GM18861 (cell line): ENCODE data around the gene ATG14.
"Not testable (repeated sequence)": the region's sequence is repeated elsewhere in the genome, so short reads cannot be mapped to it uniquely, and the experiment has no call there.

Experiments used
- ATAC-seq: cut with Tn5 transposase; IDR thresholded peaks from one replicate; pipeline ENCODE4 v1.9.1; 2021; ENCODE audit not compliant: unreplicated experiment

The ATG14 gene

DNA sequence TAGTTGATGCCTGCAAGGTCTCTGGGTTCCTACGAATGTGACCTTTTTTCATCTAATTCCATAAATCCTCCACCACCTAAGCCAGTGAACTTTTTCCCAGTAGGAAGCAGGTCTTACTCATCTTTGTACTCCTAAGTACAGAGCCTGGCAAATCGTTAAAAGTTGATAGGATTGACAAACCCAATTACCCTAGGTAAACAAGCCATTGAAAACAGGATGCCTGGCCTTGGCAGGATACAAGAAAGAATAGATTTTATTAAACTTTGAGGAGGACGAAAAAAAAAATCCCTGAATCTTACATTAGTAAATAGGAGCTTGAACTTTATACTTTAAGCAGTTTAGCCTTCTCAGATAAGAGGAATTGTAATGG, 23.2 kb upstream of the ATG14 start:
- ATAC-seq = no peak

DNA sequence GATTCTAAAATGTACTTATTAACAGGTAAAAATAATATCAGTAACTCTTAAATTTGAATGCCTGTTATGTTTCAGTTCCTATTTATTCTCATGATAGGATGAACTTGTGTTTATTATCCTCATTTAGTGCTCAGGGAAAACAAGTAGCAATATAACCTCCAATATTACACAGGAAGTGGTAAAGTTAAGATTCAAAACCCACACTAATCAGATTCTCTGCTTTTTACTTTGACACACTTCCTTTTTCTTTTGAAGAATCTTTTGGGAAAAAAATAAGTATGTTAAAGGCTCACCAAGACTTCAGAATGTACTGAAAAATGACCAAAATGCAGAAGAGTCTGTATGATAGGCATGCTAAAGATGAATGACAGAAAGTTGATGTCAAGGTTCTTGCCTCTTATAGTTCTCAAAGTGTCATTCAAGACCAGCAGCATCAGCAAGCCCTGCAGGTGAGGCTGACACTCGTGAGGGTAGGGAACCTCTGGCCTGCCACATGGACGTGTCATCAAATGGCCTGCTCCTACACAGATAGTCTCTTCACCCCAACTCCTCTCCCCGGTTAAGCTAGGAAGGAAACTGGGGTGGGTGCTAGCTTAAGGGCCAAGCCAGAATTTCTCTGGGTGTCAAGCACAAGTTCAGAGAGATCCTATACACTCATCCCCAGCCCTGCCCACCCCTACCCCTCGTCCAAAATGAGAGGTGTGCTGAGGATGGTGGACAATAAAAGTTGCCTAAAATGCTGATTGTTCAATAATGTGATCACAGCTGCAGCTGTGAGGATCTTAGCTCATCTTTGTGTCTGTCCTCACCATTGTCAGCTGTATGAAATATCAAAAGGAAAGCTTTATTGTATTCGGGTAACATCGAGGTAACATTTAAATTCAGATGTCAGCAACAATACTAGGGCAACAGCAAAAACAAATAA, 22.5 kb upstream of the ATG14 start:
- ATAC-seq = no peak

DNA sequence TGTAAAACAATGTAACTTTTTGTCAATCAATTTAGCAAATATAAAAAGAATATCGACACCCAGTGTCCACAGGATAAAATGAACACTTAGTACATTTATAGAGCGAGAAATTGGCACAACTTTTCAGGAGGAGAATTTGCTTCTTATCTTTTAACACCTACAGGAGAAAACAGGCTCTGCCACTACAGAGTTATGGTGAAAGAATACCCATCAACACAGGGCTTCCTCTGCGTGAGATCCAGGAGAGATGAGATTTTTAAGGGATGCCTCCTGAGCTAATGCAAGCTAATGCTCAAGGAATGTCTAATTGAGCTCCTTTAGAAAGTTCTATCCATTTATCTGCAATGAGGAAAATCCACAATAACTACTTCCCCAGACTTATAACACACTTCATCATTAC, 21.0 kb upstream of the ATG14 start:
- ATAC-seq = no peak

DNA sequence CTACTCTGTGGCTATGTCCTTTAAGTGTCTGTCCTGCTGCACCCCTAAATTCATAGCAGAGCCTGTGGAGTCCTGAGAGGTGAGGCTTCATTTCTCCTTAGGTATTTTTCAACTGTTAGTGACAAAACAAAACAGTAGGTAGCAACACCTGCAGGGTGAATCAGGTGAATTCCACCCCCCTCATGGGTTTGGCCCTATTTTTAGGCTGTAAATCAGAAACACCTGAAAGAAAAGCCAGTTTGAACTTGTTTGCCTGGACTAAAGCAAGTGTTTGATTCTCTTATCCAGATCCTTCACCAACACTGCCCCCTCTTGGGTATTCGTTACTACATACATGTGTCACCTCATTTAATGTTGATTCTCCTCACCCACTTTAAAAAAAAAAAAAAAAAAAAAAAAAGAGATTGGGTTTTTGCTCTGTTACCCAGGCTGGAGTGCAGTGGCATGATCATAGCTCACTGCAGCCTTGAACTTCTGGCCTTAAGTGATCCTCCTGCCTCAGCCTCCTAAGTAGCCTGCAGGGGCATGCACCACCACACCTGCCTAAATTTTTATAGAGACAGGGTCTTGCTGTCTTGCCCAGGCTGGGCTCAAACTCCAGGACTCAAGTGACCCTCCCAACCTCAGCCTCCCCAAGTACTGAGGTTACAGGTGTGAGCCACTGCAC, 18.5 kb upstream of the ATG14 start:
- peak; percentile 55 for ATAC-seq

DNA sequence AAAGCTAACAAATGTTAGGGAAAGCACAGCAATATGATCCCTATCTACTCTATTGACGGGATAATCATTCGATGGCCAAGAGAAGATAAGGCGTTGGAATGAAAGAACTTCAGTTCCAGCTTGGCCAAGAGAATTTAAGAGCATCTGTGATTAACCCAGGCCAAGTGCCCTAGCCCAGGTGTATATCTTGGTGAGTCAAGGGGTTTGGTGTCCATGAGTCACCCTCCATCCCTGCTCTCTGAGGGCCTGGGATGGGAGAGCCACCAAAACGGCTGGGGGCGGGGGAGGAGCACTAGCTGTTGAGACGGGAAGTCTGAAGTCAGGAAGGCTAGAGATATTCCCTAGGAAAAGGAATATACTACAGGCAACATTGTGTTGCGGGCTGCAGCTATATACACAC, 15.8 kb upstream of the ATG14 start:
- no peak for ATAC-seq

DNA sequence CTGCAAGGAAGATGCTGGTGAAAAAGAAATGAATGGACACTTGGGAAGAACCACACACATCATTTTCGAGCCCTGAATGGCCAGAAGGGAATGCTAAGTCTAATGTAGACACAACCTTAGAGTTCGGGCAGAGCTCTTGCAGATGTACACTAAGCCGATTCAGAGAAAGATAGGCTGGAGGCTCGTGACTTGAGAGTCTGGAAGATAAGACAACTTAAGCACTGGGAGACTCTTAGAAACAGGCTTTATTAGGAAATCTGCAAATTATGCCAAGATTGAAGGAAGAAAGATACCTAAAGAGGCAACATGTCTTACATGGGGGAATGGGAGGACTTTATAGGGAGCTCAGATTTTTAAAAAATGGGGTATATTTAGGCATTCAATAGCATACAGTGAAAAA, 15.3 kb upstream of the ATG14 start:
- ATAC-seq = no peak

DNA sequence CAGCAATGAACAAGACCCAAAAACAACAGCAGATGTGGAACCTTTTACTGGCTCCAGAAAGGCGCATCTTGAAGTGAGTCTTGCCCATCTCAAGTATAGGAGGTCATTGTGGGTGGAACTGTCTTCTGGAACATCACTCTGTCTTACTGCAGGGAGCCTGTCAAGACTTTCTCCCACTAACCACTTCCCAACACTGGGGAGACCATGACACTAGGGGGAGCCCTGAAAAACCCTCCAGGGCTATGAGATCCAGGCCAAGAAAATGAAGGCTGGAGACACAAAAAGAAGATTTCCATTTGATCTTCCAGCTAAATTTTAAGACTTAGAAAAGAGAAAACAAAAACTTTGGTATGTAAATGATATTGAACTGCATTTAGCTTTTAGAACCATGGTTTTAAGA, 13.5 kb upstream of the ATG14 start:
- ATAC-seq = no peak

DNA sequence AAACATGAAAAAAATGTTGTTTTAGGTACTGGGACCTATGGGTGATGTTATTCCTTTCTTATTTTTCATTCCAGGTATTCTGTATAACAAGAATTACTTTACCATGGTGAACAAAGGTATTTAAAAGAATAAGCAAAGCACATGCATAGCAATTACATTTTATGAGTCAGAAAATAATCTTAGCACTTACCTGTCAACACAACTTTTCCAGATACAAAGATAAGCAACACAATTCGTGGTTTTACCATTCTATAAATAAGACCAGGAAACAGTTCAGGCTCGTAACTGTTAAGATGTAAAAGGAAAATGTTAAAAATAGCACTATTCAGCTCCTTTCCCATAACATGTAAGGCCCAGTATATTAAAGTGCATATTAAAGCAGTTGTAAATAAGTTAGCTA, 12.3 kb upstream of the ATG14 start:
- ATAC-seq = no peak

DNA sequence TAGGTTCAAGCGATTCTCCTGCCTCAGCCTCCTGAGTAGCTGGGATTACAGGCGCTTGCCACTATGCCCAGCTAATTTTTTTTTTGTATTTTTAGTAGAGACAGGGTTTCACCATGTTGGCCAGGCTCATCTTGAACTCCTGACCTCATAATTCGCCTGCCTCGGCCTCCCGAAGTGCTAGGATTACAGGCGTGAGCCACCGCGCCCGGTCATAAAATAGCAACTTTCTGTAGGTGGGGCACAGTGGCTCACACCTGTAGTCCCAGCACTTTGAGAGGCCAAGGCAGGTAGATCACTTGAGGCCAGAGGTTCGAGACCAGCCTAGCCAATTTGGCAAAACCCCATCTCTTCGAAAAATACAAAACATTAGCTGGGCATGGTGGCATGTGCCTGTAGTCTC, 10.7 kb upstream of the ATG14 start:
- ATAC-seq = not testable (repeated sequence)

DNA sequence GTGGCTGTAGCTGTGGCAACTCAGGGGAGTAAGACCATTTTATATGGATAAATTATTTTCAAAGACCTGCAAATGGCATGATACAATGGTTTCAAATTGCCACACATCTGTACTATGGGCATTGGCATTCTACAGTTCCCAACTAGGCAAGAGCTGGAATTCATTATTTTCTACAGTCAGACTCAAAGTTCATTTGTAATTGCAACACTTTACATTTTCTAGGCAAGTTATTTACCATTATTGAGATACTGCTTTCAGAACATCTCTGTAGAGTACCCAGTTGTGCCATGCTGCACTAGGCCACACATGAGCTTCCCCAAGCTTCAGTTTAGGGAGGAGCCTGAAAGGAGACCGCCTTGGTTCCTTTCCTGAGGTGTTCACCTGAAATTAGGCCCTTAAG, 8.0 kb upstream of the ATG14 start:
- no peak for ATAC-seq

DNA sequence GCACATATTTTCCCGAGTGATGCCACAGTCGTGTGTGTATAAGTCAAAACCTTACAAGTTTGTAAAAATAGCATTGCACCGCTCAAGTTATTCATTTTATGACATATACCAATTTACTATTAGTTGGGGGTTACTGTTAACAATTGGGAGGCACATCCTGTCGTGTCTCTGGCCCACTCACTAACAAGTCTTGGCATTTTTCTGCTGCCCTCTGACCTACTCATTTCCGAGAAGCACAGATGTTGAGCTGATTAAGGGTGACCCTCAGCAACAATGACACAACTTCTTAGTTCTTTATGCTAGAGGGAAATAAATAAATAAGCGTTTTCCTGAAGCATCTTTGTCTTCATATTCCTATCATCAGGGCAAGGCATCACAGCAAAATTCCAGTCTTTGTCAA, 6.8 kb upstream of the ATG14 start:
- no peak for ATAC-seq

DNA sequence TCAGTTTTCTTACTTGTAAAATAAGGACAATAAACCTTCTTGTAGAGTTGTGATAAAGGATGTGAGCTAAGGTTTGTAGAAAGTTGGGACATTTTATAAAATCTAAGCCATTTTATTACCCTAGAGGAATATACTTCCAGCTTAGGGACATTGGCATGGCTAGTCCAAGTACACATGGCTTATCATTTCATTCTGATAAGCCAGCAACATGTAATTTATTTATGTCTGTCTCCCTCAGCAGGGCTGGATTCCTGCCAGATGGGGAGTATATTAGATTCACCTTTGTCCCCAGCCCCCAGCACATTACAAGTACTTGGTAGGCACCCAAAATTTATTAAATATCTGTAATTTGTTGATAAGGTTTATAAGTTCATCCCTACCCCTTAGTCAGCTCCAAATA, 6.3 kb upstream of the ATG14 start:
- ATAC-seq = no peak

DNA sequence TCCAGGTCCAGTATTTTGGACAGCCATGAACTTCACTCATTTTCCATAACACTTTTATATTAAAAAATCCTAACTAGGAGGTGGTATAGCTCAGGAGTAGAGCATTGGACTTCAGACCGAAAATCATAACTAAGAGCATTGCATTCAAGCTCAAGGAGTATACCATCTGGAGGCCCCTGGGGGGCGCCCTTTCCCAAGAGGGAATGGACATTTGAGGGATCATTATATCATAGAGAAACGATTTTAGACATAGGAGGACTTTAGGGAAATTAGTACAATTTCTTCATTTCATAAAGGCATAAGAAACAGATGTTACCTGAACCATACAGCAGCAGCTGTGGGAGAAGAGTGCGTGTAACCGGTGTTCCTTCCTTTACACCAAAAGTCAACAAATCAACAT, 5.2 kb upstream of the ATG14 start:
- no peak for ATAC-seq

DNA sequence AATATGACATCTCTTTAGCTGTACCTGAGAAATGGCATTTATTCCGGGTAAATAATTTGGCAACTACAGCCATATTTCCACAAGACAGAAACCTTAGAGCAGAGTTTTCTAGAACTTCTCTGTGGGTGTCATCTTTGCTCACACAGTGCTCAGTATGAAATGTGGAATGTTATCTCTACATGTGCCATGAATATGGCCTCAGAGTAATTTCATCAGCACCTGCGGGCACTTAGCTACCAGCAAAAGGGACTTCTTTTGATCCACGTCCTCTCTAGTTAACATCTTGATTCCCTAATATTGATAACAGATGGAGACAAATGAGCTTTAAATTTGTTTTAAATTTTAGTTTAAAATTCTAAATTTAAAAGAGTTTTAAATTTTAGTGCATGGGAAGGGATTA, 2.9 kb upstream of the ATG14 start:
- ATAC-seq = no peak

DNA sequence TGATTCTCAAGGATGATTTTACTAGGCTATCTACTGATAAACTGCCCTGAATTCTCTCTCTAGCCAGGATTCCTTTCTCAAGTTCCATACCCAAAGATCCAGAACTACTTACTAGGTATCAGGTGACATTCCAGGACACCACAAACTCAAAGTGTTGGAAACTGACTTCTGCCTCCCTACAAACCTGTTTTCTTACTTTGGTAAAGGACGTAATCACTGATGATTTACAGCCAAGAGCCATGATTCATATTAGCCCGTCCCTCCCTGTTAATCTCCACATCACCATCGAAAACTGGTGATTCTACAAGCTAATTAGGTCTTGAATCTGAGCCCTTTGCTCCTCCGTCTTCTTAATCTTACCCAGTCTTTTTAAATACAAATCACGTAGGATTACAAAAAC, 1.0 kb upstream of the ATG14 start:
- ATAC-seq = no peak

DNA sequence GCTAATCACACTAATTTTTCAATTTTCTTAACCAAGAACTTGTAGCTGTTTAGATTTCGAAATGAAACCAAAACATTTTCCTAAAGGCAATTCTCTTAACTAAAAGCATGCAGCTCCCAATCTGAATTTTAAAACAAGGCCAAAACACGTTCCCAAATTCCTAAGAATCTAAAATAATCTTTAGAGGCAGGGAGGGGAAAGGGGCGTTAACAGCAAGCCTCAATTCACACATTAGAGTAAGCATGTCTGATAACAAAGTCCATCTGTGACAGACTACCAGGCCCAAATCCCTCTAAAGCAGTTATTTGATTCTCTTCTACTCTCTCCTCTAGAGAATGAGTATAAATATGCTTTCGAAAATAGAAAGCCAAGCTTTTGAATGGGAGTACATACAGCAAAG, 754 bp downstream of the ATG14 start:
- ATAC-seq = no peak

DNA sequence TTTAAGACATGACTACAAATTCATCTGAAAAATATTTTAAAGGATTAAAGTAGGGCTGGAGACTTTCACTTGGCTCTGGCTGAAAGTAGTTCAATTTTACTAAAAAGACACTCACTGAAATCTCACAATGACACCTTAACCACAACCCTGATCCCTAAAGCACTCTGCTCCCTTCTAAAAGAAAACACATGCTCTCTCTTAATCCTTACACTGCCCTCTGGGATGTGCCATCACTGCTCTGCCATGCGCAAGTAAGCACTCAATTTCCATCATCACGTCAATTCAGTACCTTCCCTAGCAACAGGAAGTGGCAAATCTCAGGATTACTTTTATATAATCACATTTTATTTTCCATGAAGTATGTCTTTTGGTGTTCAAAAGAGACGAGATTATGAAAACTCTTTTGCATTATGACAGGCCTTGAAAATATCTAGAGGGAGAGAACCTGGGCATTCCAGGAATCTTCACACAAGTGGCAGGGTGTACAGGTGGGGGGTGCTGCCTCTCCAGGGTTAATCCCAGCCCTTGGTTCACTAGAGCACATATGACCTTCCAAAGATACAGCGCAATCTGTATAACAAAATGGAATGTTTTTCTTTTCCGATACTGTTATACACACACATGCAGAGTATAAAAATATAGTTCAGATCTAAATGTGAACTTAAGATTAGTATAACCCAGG, 7.3 kb downstream of the ATG14 start:
- ATAC-seq = no peak

DNA sequence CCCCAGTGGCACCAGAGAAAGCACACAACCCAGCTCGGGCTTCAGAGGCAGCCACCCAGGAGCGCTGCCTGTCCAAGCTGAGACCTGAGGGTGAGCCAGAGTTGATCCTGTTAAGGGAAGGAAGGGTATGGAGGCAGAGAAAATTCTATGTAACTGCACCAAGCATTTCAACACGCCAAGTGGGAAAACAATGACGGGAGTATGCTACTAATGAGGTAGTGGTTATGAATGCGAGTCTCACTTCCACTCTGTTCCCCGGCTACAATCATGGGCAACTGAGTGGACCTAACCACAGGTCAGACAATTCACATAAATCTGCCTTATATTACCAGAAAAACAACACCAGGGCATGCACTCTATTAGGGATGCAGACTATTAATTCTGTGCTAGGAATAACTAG, 9.9 kb downstream of the ATG14 start:
- no peak for ATAC-seq

DNA sequence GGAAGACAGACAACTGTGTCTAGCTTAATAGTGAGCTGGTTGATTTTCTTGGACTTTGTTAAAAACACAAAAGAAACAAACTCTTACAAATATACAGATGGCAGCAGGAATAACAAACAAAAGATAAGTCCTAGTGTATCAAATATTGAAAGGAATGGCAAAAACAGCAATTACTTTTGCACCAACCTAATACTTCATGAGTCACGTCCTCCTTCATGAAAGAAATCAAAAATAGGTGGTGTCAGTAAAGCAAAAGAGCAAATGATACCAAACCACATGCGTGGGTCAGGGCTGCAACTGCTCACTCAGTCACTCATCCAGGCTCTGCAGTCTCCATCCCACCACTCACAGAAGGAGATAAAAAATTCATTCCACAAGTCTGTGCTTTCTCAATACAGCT, 11.8 kb downstream of the ATG14 start:
- ATAC-seq = no peak

DNA sequence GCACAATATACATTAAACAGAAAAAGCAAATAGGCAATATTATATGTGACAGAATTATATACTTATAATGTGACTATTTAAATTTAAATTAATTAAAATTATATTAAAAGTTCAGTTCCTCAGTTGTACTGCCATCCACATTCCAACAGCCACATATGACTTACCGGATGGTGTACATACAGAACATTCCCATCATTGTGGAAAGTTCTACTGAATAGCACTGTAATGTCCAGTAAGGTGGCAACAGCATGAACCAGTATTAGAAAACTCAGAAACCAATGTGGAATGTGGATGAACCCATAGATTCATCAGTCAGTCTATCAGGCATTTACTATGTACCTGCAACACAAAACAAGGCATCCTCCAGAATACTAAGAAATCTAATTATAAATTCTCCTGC, 12.4 kb downstream of the ATG14 start:
- no peak for ATAC-seq

DNA sequence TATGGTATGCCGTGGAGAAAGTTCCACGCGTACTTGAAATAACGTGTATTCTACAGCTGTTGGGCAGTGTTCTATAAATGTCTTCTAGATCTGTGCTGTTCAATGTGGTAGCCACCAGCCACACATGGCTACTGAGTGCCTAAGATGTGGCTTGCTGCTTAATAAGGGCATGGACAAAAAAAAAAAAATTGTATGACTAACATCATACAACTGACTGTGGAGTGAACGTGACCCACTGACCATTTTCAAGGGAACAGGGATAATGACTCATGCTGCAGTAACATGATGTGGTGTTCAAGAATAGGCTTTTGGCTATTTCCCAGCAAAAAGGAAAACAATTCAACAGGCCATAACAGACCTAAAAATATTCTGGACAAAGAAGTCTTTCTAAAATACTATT, 13.0 kb downstream of the ATG14 start:
- ATAC-seq = no peak

DNA sequence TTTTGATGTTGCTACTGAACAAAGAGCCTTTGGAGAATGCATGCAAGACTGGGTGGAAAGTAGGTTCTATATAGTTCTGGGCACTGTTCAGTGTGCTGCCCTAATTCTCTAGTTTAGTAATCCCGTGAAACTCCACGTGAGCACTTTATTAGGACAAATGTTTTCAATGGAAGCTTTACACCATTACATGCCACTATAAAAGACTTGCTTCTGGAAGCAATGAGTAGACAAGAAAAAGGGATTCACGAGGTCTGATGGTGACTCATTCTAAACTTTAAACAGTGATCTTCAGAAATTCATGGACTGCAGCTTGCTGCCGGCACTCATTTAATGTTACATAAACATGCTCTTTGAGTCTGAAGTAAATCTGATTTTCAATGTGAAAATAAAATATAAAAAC, 22.3 kb downstream of the ATG14 start:
- ATAC-seq = no peak
